CD4-positive, CD25-positive, alpha-beta regulatory T cell (primary cell): ENCODE measurements around the gene IL1RL2. TPM values are rescaled to one million over a fixed set of nuclear protein-coding genes. Genes with fewer than 3 reads are reported as not detected.

ENCODE experiments used
- ATAC-seq, 2 donors: fragments of 150-1000 bp; cut with Tn5 transposase; one replicate each; pipeline ENCODE4 v1.10.0; 2021; ENCODE audit warnings: low read depth in 2 of 2, moderate number of reproducible peaks in 2 of 2, moderate library complexity in 1 of 2
- DNase-seq, 3 donors: peaks; one replicate each; pipeline versions ENCODE4 v3.0.0 to v3.0.0-alpha.2; 2012 to 2022; ENCODE audit warnings: mixed read lengths in 1 of 3
- H3K27ac ChIP-seq: one replicate; pipeline ENCODE4 v1.7.0; 2013; ENCODE audit warnings: mild to moderate bottlenecking, low read length; ENCODE audit not compliant: insufficient read depth, poor library complexity, severe bottlenecking
- H3K27me3 ChIP-seq: one replicate; pipeline ENCODE4 v1.7.0; 2013; ENCODE audit warnings: low read length; ENCODE audit not compliant: control insufficient read depth, insufficient read depth
- H3K36me3 ChIP-seq: one replicate; pipeline ENCODE4 v1.7.0; 2013; ENCODE audit warnings: mild to moderate bottlenecking, low read length, moderate library complexity; ENCODE audit not compliant: control insufficient read depth, insufficient read depth
- H3K4me1 ChIP-seq: 2 replicates; pipeline ENCODE4 v1.7.0; 2013; ENCODE audit warnings: mild to moderate bottlenecking, low read length; ENCODE audit not compliant: insufficient read depth, control insufficient read depth, poor library complexity, severe bottlenecking
- H3K4me3 ChIP-seq: one replicate; pipeline ENCODE4 v1.7.0; 2013; ENCODE audit warnings: low read depth, mild to moderate bottlenecking, low read length, moderate library complexity
- H3K9me3 ChIP-seq, 2 experiments: 1 replicate in 1 of 2; 2 replicates in 1 of 2; pipeline ENCODE4 v1.7.0; 2013; ENCODE audit warnings: low read length in 2 of 2, mild to moderate bottlenecking in 1 of 2, moderate library complexity in 1 of 2; ENCODE audit not compliant: control insufficient read depth in 2 of 2
- H3K27ac Mint-ChIP-seq, 3 donors: one replicate each; pipeline ENCODE4 v1.8.0; 2020 to 2022; ENCODE audit warnings: mild to moderate bottlenecking in 3 of 3, mixed read lengths in 3 of 3, moderate library complexity in 2 of 3
- H3K27me3 Mint-ChIP-seq: one replicate; pipeline ENCODE4 v1.8.0; 2022; ENCODE audit warnings: mild to moderate bottlenecking, mixed read lengths
- H3K36me3 Mint-ChIP-seq: one replicate; pipeline ENCODE4 v1.8.0; 2020; ENCODE audit warnings: mixed read lengths
- H3K4me1 Mint-ChIP-seq, 4 donors: one replicate each; pipeline ENCODE4 v1.8.0; 2020 to 2022; ENCODE audit warnings: mixed read lengths in 4 of 4, mild to moderate bottlenecking in 1 of 4
- H3K4me3 Mint-ChIP-seq, 4 donors: one replicate each; pipeline ENCODE4 v1.8.0; 2020 to 2022; ENCODE audit warnings: mild to moderate bottlenecking in 4 of 4, mixed read lengths in 4 of 4, moderate library complexity in 3 of 4
- H3K9me3 Mint-ChIP-seq, 7 donors: one replicate each; pipeline ENCODE4 v1.8.0; 2020 to 2022; ENCODE audit warnings: mixed read lengths in 7 of 7, mild to moderate bottlenecking in 3 of 7, moderate library complexity in 2 of 7
- polyA plus RNA-seq, 4 donors: library from polyadenylated mRNA; unstranded; fragments of 300-500 nt; fragmentation: Illumina TruSeq; gene quantifications; one replicate each; pipeline ENCODE4 v1.2.3, GENCODE V29; 2021
- total RNA-seq: library from RNA; stranded (reverse); gene quantifications from one replicate; pipeline ENCODE4 v1.2.3, GENCODE V29; 2022

The IL1RL2 gene
- total and polyA plus RNA-seq, 5 donors from 2014 or later: not detected

DNA sequence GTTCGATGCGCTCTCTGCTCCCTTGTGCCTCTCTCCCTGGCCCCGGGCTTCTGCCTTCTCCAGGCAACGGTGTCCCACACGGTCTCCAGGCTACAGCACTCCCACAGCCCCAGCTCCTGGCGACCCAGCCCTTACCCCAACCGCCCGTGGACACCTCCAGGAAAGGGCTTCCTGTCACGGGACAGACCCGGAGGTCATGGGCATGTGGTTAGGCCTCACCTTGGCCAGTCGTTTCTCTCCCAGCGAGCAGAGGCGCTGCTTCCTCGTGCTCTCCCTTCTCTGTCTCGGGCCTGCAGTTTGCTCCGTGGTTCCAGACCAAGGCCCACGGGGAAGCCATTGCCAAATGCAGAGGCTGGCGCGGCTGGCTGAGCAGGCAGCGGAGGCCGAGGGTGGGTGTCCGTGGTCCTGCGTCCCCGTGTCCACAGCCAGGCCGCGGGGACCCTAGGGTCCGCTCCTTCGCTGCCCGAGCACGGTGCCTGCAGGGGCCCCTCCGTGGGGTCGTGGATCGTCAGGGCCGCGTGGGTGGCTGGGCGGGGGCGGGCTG lies 63.5 kb downstream of the IL1RL2 start:
- peaks cover 22% of the 10 kb centered on the region for H3K4me1 ChIP-seq
- Mint-ChIP-seq H3K4me3 (peak overlapping the region in 2 of 4 donors; percentile 48 to 81), H3K4me1 (peaks cover 12 to 34% (median 22%) of the 10 kb centered on the region in 4 donors), H3K27ac (peak overlapping the region in 1 of 3 donors; percentile 67), H3K27me3 (peaks cover 10% of the 10 kb centered on the region), H3K36me3 (no peaks in the 10 kb centered on the region), H3K9me3 (no peaks in the 10 kb centered on the region)
- DNase-seq (no peak), ATAC-seq (no peak)
- no peak overlapping the region for H3K4me3 ChIP-seq
- no peaks in the 10 kb centered on the region for H3K9me3 ChIP-seq
- no peaks in the 10 kb centered on the region for H3K36me3 ChIP-seq
- H3K27me3 ChIP-seq: no peaks in the 10 kb centered on the region
- no peak overlapping the region for H3K27ac ChIP-seq

DNA sequence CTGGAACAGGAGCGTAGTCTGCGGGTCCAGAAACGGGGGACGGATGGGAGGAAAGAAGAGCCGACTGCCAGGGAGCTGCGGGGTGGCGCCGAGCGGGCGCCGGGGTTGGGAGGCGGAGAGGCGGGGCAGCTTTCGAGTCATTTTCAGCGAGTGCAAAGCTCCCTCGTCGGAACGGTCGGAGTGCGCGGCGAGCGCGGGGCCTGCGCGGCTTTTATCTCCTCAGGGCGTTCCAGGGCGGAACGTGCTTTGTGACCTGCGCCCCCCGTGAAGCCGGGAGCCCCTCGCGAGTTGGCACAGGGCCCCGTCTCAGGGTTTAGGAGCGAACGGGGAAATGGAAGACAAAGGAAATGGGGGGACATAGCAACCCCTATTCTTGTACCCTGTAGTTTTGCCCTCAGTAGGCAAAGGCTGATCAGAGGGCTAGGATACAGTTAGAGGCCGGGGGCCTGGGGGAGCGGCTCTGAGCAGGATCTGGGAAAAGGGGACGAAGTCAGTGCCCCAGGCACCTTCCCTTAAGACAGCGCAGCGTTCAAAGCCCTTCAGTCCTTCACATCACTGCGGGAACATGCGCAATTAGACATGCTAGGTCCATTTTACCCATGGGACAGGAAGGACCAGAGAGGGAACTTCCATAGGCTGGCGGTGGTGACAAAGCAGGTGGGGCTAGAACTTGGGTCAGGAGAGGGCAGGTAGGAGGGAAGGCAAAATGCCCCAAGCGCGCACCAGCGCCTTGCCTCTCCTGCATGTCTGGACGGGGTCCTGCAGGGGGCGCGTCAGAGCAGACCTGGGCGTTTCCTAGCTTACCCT lies 64.4 kb downstream of the IL1RL2 start:
- Histone ChIP-seq H3K4me3 (peak overlapping the region; percentile 84), H3K27ac (no peak overlapping the region), H3K36me3 (no peaks in the 10 kb centered on the region), H3K4me1 (peaks cover 22% of the 10 kb centered on the region), H3K9me3 (no peaks in the 10 kb centered on the region), H3K27me3 (no peaks in the 10 kb centered on the region)
- Mint-ChIP-seq H3K36me3 (no peaks in the 10 kb centered on the region), H3K9me3 (no peaks in the 10 kb centered on the region), H3K27me3 (peaks cover 10% of the 10 kb centered on the region), H3K4me1 (peaks cover 12 to 35% (median 23%) of the 10 kb centered on the region in 4 donors), H3K4me3 (peak overlapping the region; percentile 81 to 95 (median 89)), H3K27ac (peak overlapping the region; percentile 67 to 89 (median 88))
- DNase-seq (peak; percentile 39 to 74 (median 60)), ATAC-seq (peak; percentile 65 to 78)

DNA sequence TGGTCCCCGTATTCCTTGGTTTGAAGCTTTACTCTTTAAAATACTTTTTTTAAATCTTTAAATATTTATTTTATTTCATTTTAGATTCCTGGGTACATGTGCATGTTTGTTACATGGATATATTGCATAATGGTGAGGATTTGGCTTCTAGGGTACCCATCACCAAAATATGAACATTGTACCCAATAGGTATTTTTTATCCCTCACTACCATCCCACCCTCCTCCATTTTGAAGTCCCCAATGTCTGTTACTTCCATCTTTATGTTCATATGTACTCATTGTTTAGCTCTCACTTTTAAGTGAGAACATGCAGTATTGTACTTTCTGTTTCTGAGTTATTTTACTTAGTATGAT lies 65.0 kb downstream of the IL1RL2 start:
- Mint-ChIP-seq H3K27me3 (peaks cover 10% of the 10 kb centered on the region), H3K4me1 (peaks cover 12 to 41% (median 25%) of the 10 kb centered on the region in 4 donors), H3K4me3 (peak overlapping the region; percentile 81 to 95 (median 89)), H3K9me3 (no peaks in the 10 kb centered on the region), H3K27ac (no peak overlapping the region), H3K36me3 (no peaks in the 10 kb centered on the region)
- Histone ChIP-seq H3K27me3 (no peaks in the 10 kb centered on the region), H3K36me3 (no peaks in the 10 kb centered on the region), H3K4me1 (peaks cover 22% of the 10 kb centered on the region), H3K4me3 (peak overlapping the region; percentile 84), H3K27ac (no peak overlapping the region), H3K9me3 (no peaks in the 10 kb centered on the region)
- DNase-seq (no peak), ATAC-seq (no peak)

DNA sequence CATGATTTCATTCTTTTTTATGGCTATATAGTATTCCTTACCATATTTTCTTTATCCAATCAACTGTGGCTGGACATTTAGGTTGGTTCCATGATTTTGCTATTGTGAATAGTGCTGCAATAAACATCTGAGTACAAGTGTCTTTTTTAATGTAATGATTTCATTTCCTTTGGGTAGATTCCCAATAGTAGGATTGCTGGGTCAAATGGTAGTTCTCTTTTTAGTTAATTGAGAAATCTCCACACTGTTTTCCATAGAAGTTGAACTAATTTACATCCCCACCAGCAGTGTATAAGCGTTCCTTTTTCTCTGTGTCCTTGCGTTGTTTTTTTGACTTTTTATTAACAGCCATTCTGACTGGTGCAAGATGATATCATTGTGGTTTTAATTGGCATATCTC lies 65.4 kb downstream of the IL1RL2 start:
- peak overlapping the region; percentile 84 for H3K4me3 ChIP-seq
- Mint-ChIP-seq H3K4me3 (peak overlapping the region; percentile 18 to 60 (median 54)), H3K9me3 (no peaks in the 10 kb centered on the region), H3K27me3 (peaks cover 10% of the 10 kb centered on the region), H3K27ac (peak overlapping the region in 1 of 3 donors; percentile 86), H3K36me3 (no peaks in the 10 kb centered on the region), H3K4me1 (peaks cover 12 to 45% (median 29%) of the 10 kb centered on the region in 4 donors)
- no peak overlapping the region for H3K27ac ChIP-seq
- H3K4me1 ChIP-seq: peaks cover 22% of the 10 kb centered on the region
- H3K36me3 ChIP-seq: no peaks in the 10 kb centered on the region
- ATAC-seq (no peak), DNase-seq (no peak)
- no peaks in the 10 kb centered on the region for H3K27me3 ChIP-seq
- no peaks in the 10 kb centered on the region for H3K9me3 ChIP-seq

DNA sequence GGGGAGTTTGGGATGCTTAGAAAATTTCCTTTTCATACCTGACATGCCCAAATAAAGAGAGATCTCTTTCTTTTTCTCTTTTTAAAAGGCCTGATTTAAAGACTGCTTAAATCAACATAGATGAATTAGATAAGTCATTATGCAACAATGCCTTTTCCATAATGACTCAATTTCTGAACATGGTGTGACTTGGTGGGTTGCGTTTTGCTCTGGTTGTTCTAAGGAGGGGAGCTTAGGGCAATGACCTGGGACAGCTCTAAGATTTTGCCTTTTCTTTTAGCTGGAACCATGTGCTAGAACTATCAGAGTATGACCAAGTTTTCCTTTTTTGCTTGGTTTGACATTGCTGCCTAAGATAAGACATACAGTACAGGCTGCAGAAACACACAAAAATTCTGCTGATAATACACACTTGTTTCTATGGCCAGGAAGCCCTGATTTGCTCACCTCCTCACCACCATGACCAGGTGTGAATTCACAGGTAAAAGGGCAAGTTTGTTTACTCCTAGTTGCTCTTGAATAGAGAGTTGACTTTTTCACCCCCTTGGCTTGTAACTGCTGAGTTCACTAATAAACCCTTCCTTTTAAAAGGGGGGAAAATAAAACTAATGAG lies 66.4 kb downstream of the IL1RL2 start:
- Histone ChIP-seq H3K4me3 (no peak overlapping the region), H3K27me3 (no peaks in the 10 kb centered on the region), H3K36me3 (no peaks in the 10 kb centered on the region), H3K4me1 (peaks cover 24% of the 10 kb centered on the region), H3K27ac (no peak overlapping the region), H3K9me3 (no peaks in the 10 kb centered on the region)
- H3K4me1 Mint-ChIP-seq: peaks cover 12 to 54% (median 35%) of the 10 kb centered on the region in 4 donors
- no peak for ATAC-seq
- H3K27me3 Mint-ChIP-seq: peaks cover 10% of the 10 kb centered on the region
- peak in 1 of 3 donors; percentile 55 for DNase-seq
- H3K9me3 Mint-ChIP-seq: no peaks in the 10 kb centered on the region
- H3K27ac Mint-ChIP-seq: no peak overlapping the region
- H3K4me3 Mint-ChIP-seq: peak overlapping the region in 1 of 4 donors; percentile 54
- H3K36me3 Mint-ChIP-seq: no peaks in the 10 kb centered on the region

DNA sequence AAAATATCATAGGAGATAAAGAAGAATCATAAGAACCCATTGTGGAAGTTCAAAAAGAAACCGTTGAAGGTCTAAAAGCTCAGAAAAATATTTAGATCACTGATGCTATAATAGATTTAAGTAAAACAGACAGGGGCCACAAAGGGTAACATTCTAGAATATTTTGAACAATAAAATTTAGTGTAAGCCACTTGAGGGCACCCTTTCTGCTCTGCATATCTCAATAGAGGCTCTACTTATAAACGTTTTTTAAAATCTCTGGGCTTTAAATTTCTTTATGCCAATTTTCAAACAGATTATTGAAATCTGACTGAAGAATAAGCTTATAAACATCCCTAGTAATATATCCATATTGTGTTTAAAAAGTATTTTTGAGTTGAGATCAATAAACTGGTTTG lies 66.9 kb downstream of the IL1RL2 start:
- no peak for ATAC-seq
- H3K27me3 Mint-ChIP-seq: peaks cover 10% of the 10 kb centered on the region
- no peak overlapping the region for H3K4me3 ChIP-seq

DNA sequence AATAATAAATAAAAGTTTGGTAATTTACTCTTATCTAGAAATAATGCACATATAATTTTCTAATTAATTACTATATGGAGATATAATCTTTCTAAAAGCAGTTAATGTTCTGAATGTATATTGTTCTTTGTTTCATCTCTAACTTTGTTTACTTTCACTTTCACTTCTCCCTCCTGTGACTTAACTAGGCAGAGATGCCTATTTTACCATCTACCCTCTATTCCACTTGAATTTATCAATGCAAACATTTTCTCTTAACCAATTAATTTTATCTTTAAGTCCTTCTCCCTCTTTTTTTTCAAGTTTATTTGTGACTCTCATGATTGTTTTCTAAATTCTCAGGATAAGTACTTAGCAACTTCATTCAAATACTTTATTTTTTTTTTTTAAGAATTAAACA lies 69.5 kb downstream of the IL1RL2 start:
- Mint-ChIP-seq H3K27me3 (peaks cover 10% of the 10 kb centered on the region), H3K9me3 (no peaks in the 10 kb centered on the region), H3K36me3 (no peaks in the 10 kb centered on the region), H3K4me3 (peak overlapping the region; percentile 3 to 84 (median 76)), H3K4me1 (peaks cover 21 to 60% (median 40%) of the 10 kb centered on the region in 4 donors), H3K27ac (no peak overlapping the region)
- no peak overlapping the region for H3K27ac ChIP-seq
- ATAC-seq: no peak
- no peaks in the 10 kb centered on the region for H3K9me3 ChIP-seq
- DNase-seq: peak in 2 of 3 donors; percentile 25 to 73
- H3K4me3 ChIP-seq: peak overlapping the region; percentile 77
- H3K4me1 ChIP-seq: peaks cover 25% of the 10 kb centered on the region
- H3K27me3 ChIP-seq: no peaks in the 10 kb centered on the region
- no peaks in the 10 kb centered on the region for H3K36me3 ChIP-seq

More for the DNA sequence above, 66.9 kb downstream of the IL1RL2 start:
- Histone ChIP-seq H3K27me3 (no peaks in the 10 kb centered on the region), H3K27ac (no peak overlapping the region), H3K4me1 (peaks cover 29% of the 10 kb centered on the region), H3K36me3 (no peaks in the 10 kb centered on the region), H3K9me3 (no peaks in the 10 kb centered on the region)
- Mint-ChIP-seq H3K27ac (no peak overlapping the region), H3K36me3 (no peaks in the 10 kb centered on the region), H3K4me1 (peaks cover 15 to 59% (median 39%) of the 10 kb centered on the region in 4 donors), H3K9me3 (no peaks in the 10 kb centered on the region), H3K4me3 (no peak overlapping the region)
- peak in 1 of 3 donors; percentile 54 for DNase-seq
